Measurements from ENCODE around the gene SBF2.

Gene SBF2

DNA sequence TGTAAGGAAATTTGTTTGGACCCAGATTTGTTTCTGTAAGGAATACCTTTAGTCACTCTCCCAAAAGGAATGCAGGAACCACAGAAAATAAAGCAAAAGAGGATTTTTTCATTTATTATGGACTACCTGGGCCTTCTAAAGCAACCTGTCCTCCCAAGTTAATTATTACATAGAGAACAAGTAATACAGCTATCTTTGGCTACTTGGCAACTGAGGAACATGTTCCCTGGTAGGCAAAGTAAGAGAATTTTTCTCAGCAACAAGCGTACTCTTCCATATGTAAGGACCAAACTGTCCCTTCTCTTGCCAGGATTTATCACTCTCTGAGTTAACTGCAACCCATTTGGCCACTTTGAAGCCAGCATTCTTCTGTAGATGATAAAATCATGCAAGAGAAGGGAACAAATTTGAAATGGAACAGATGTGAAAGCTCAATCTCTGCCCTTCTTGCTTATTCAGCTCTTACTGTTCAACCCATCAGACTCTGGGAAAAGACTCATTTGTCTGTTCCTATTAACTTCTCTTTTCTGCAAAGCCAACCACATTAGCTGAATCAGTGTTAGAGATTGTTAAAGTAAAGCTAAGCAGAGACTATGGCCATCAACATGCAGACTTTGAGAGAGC, 440.0 kb downstream of the SBF2 start:
- DNase-seq (ENCODE audit: low read depth in 3 of 3): no peak

DNA sequence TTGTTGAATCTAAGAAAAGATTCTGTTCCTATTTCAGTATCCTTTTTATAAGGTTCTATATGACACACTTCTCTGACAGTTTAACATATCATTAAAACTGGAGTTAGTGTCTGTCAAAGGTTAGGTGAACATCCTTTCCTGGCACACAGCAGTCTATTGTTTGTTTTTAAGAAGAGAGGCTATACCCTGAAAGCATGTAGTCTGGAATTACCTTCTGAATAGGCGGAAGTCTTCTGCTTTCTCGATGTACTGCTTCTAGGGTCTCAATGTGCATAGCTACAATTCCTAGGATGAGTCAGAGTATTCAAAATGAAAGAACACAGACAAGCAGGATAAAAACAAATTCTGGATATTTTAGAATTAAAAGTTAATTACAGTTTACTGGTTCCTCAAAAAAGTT, 441.6 kb downstream of the SBF2 start:
- DNase-seq (ENCODE audit: low read depth in 3 of 3): no peak

DNA sequence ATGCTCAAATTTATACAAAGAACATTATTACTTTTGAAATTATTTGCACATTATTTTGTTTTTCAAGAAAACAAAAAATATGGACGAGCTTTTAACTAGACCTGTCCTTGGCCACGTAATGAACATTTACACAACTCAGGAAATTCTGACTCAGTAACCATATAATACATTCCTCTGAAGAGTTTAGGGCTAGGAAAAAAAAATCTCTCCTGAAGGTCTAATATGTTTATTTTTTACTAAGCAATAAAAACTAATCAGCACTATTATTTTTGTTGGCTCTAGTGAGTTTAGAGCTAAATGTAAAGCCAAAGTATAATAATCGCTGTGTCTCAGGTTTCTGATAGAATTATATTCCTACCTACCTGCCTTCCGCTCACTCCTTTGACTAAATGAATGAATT, 442.7 kb downstream of the SBF2 start:
- DNase-seq (ENCODE audit: low read depth in 3 of 3): no peak

DNA sequence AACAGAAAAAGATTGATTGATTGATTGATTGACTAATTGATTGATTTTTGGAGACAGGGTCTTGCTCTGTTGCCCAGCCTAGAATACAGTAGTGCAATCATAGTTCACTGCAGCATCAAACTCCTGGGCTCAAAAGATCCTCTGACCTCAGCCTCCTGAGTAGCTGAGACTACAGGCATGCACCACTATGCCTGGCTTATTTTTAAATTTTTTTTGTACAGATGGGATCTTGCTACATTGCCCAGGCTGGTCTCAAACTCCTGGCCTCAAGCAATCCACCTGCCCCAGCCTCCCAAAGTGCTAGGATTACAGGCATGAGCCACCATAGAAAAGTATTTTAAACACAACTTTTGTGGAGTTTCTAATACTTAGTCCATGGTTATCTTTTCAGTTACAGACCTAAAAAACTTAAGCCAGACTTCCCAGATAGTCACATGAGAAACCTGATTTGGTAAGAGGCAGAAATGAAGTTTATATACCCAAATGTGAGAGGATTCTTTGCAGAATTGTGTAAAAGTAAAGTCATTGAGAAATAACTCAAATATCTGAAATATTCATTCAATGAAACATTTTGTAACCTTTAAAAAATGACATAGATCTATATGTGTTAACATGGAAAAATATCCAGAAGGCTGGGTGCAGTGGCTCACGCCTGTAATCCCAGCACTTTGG, 443.7 kb downstream of the SBF2 start:
- no peak for DNase-seq (ENCODE audit: low read depth in 3 of 3)

DNA sequence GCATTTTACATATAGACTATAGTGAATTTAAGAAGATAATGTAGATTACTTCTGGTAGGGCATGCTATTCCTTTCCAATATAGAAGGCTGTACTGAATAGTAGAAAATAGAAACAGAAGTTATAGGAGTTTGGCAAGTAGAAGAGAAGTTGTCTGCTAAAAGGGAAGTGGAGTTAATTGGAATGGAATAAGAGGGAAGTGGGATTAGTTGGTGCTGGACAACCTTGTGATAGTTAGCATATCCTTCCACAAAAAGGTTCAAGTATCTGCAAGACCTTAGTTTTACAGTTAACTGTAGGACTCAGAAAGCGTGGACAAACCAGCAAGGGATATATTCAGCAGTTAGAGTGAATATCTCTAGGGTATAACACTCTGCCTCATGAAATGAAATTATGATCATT, 444.6 kb downstream of the SBF2 start:
- no peak for DNase-seq (ENCODE audit: low read depth in 3 of 3)

DNA sequence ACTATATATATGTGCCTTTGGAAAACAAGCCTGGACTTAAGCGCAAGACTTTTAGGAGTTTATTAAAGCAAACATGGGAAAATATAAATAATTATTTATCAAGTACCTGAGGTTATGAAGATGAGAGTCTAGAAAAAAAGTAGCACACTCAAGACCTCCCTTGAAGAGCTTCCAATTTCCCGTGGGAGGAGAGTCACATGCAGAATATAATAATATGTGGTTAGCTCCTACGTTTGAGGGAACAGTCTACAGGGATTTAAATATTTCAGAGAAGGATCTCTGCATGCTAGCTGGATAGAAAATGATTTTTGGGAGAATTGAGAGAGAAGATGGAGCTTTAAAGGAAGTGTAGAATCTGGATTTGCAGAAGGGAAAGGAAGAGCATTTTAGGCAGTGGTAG, 446.4 kb downstream of the SBF2 start:
- no peak for DNase-seq (ENCODE audit: low read depth in 3 of 3)

DNA sequence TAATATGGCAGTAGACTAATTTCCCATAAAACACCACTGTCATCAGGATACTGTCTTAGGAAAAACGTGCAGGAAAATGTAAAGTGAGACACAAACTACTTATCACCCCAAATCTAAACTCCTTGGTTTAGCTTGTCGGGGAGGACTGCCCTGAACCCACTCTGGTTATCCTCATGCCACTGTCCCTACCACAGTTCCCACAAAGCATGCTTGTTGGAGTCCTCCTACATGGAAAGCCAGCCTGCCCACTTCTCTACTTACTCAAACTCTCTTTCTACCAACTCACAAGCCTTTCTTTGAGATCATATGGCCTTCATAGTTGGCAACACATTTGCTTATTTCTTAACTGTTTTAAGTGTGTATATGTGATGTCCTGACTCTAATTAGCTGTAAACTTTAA, 451.1 kb downstream of the SBF2 start:
- DNase-seq (ENCODE audit: low read depth in 3 of 3): no peak

DNA sequence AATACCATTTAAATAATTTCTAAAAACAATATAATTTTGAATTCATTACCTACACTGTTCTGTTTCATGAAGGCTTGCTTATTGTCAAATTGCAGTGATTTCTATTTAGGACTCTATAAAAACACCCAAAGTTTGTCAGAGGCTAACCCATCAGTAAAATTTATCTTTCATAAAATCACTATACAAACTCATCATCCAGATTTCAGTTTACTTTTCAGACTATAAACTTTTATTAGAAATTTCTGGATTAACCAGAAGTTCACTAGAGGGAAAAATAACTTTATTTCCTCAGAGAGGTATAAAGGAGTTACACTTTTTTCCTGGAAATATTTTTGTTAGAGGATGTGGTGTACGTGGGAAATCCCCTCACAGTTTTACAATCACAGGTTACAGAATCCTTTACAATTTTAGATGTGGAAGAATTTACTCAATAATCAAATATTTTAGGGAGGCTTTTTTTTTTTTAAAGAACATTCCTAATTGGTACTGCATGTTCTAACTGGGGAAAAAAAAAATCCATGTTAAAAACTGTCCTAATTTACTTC, 453.5 kb downstream of the SBF2 start:
- no peak for DNase-seq (ENCODE audit: low read depth in 3 of 3)

DNA sequence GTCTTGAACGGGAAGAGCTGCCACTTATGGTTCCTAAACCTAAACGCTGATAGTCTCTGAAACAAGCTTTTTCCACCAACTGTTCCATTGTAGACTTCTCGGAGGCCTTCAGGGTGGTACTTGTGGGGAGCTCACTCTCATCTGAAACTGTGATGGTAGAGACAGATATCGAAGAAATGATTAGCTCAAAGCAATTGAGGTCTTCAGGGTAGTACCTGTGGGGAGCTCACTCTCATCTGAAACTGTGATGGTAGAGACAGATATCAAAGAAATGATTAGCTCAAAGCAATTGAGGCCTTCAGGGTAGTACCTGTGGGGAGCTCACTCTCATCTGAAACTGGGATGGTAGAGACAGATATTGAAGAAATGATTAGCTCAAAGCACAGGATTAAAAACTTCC, 454.5 kb downstream of the SBF2 start:
- DNase-seq (ENCODE audit: low read depth in 3 of 3): no peak

DNA sequence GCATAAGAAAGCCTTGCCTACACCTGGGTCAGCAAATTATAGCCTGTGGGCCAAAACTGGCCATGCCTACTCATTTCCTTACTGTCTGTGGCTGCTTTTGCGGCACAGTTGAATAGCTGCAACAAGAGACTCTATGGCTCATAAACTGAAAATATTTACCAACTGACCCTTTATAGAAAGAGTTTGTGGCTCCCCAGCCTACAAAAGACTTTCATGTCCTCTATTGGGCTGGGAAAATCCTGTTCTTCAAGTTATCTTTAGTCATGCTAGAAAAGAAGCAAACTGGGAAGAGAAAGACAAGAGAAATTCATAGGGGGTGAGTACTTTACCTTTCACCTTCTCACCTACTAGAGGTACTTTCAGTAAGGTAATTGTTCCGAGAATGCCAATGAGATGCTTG, 455.1 kb downstream of the SBF2 start:
- DNase-seq (ENCODE audit: low read depth in 3 of 3): no peak

DNA sequence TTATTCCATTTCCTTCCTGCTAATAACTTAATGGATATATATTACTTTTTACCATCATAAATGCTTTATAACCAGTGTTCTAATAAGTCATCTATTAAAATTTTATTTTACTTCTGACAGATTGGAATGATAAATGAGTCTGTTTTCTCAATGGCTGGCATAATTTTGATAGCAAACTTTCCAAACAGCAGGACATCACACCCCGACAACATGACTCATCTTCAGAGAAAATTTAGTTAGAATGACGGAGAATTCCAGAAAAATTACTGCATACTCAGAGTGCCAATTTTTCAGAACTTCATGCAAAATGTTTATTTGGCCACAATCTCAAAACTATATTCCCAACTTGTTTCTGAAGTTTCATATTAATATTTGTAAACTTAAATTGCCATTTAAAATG, 455.8 kb downstream of the SBF2 start:
- DNase-seq (ENCODE audit: low read depth in 3 of 3): no peak

DNA sequence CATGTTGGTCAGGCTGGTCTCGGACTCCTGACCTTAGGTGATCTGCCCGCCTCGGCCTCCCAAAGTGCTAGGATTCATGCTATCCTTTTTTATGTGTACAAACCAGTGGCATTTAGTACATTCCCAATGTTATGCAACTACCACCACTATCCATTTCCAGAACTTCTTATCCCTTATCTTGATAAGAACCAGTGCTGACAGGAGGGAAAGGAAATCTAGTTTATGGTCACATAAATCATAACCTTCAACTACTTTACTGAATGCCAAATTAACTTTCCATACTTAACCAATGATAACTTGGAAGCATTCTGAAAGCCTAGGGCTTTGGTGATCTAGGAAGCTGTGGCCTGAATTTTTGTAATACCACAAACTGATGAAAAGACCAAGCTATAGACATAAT, 459.7 kb downstream of the SBF2 start:
- no peak for DNase-seq (ENCODE audit: low read depth in 3 of 3)

DNA sequence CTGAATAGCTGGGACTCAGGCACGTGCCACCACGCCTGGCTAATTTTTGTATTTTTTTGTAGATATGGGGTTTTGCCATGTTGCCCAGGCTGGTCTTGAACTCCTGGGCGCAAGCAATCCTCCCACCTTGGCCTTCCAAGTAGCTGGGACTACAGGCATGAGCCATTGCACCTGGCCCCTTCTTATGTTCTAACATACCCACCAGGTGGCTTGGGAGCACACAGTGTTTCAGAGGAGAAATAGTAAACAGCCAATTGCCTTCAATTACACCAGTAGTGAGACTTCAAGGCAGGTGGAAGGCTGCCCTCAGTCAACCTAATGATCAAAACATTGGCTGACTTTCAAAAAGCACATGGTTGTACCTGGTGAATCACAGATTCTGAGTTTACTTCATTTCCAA, 462.9 kb downstream of the SBF2 start:
- no peak for DNase-seq (ENCODE audit: low read depth in 3 of 3)

DNA sequence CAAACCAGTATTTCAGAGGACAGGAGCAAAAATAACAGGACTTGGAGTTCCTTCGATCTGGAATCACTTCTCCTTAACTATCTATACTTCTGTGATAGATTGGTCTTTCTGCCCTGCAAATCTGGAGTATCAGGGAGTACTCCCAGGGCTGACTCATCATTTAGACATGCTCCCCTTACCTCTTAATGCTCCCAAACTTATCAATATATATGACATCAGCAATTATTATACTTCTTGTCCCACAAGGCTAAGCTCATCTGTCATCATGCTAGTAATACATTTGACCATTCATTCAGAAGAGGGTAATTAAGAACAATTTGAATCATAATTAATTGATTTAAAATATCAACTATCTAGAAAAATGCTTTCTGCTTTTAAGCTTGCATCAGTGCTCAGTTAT, 466.3 kb downstream of the SBF2 start:
- no peak for DNase-seq (ENCODE audit: low read depth in 3 of 3)

DNA sequence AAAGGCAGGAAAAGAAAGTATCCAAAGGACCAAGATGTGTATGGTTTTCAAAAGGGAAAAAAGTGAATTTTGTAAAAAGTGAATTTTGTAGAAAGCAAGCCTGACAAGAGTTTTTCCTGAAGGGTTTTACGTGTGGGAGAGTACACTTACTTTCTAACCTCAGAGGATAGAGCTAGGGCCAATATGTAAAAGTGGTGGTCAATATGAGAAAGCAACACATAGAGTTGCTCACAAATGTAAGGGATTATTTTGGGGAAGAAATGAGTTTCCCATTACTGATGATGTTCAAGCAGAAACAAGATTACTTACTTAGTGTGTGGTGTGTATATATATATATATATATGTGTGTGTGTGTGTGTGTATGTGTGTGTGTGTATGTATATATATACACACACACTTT, 467.6 kb downstream of the SBF2 start:
- no peak for DNase-seq (ENCODE audit: low read depth in 3 of 3)

DNA sequence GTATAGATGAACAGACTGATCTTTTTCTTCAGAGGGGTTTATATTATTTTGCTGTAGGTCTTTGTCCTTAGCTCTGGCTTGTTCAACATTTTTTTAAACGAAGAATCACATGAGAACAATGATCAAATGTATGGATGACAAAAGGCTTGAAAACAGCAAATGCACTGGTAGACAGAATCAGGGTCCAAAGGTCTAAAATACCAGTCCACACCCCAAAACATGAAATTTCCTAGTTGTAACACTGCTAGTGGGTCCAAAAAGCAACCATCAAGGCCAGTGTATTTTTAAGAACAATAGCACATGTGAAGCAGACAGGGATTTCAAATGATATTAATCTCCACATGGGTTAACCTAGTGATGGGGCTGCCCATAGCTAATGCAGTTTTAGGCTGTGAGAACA, 468.1 kb downstream of the SBF2 start:
- no peak for DNase-seq (ENCODE audit: low read depth in 3 of 3)

DNA sequence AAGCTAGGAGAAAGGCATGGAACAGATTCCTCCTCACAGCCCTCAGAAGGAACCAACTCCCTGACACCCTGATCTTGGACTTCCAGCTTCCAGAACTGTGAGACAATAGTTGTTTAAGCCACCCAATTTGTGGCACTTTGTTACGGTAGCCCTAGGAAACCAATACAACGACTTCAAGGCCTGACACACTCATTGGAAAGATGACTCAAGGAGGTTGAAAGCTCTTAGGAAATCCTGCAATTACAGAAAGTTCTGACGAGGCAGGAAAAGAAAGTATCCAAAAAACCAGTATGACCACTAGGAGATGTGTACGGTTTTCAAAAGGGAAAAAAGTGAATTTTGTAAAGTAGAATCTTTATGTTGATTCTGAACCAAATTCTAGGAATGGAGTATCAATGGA, 468.7 kb downstream of the SBF2 start:
- DNase-seq (ENCODE audit: low read depth in 3 of 3): no peak

DNA sequence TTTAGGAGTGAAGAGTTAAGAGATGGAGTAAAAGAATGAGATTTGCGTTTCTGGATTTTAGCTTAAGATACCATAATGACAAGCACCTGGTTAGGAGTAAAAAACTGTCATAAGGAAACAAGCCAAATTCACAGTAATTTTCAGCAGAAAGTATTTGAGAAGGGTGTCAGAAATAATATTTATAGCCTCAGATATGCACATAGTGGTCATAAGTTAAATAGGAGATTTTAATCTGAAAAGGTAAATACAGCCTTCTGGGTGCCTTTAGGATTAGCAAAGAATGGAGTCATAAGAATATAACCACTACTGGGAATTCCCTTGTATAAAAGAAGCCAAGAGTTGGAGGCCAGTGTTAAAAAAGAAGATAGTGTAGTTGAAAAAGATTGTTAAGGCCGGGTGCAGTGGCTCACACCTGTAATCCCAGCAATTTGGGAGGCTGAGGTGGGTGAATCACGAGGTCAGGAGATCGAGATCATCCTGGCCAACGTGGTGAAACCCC, 470.1 kb downstream of the SBF2 start:
- no peak for DNase-seq (ENCODE audit: low read depth in 3 of 3)

DNA sequence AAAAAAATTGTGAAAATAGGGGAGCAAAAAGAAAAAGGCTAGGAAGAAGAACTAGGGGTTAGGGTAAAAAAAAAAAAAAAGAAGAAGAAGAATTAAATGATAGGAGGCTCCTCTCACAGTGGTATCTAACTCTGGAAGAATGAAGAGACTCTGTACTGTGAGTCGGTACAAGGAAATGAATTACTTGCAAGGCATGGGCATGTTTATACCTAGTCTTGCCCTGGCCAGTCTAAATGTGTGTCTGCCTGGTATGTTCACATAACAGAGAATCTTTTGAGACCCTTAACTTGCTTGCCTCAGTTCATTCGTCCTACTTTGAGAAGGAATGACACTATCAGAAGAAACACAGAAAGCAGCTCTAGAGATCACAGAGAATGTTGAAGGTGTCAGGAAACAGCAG, 470.6 kb downstream of the SBF2 start:
- no peak for DNase-seq (ENCODE audit: low read depth in 3 of 3)

DNA sequence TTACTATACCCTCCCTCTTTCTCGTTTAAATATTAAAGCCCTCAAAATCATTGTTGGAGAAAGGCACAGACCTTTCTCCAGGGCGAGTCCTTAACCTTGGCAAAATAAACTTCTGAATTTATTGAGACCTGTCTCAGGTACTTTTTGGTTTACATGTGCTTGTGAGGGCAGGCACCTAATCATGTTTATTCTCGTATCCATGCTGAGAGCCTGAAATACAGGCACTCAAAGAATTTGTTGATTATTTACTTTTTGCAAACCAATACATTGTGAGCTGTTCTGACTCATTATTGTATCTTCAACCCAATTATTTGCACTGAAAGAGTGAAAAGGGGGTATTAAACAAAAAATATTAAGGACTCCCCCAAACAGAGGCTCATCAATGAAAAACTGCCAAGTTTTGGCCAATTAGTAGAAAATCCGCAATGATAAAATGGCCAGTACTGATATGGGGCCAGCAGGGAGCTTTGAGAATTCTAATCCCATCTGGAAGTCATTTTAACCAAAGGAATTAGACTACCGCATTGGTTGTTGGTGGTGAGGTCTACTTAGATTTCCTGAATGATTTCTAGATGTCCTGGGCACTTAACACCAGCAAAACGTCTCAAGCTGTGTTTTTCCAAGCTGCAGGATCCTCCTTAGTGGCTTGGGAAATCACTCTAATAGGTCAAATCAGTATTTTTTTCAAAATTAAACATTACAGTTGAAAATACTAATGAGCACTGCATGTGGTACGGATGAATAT, 472.8 kb downstream of the SBF2 start:
- DNase-seq (ENCODE audit: low read depth in 3 of 3): no peak

DNA sequence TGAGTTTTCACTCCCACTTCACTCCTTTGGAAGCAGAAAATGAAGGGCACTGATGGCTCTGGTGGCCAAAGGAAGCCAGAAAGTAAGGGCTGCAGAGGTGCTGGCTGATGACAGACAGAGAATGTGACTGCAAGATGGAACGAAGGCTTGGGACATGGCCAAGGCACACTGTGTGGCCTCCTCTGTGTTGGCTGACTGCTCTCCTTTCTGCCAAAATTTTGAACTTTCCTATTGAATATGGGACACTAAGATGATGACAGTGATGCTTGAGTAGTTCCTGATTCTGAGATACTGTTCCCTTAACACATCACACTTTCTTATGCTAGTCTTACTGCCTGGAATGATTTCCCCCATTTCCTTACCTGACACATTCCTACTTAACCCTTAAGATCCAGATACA, 473.8 kb downstream of the SBF2 start:
- DNase-seq (ENCODE audit: low read depth in 3 of 3): no peak

DNA sequence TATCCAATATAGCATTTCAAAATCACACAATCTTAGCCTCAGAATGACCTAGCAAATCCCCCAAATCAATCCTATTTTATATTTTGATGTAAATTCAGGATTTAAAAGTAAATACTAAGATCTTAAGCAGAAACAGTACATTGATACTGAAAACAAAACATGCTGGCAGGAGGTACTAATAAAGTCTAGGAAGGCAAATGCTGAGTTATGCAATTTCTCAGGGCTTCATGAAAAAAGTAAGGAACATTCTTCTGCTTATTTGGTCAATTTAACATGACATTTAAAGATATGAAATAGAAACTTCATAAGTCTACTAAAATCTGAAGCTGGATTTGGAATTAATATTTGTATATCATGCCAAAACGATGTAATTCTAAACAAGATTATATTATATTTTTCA, 476.8 kb downstream of the SBF2 start:
- DNase-seq (ENCODE audit: low read depth in 3 of 3): no peak
